SK-N-MC (cell line): ENCODE data around the gene POLR1A.

Experiments
- DNase-seq: peaks from one replicate; pipeline ENCODE4 v3.0.0-alpha.2; 2011; ENCODE audit warnings: low read depth, low spot score
- H3K27ac ChIP-seq: fragments of 200-600 bp; sonication (generic); 2 replicates; pipeline ENCODE4 v1.5.1; 2016; ENCODE audit warnings: mixed run types
- H3K36me3 ChIP-seq: fragments of 200-600 bp; sonication (generic); 2 replicates; pipeline ENCODE4 v1.6.1; 2017; ENCODE audit warnings: antibody characterized with exemption, low read length, mixed read lengths; ENCODE audit not compliant: insufficient read depth
- H3K4me3 ChIP-seq: fragments of 200-600 bp; sonication (generic); 2 replicates; pipeline ENCODE4 v1.5.1; 2016
- H3K9ac ChIP-seq: fragments of 200-600 bp; sonication (generic); 2 replicates; pipeline ENCODE4 v1.8.0; 2017; ENCODE audit warnings: mixed run types, mixed read lengths; ENCODE audit not compliant: insufficient read length
- H3K9me3 ChIP-seq: fragments of 200-600 bp; sonication (generic); 2 replicates; pipeline ENCODE4 v1.6.1; 2017; ENCODE audit warnings: low read depth, mild to moderate bottlenecking, antibody characterized with exemption, low read length, moderate library complexity, mixed read lengths
- EZH2 ChIP-seq: fragments of 200-600 bp; sonication (generic); IDR thresholded peaks from one replicate; pipeline ENCODE4 v1.6.1; 2017; ENCODE audit warnings: antibody characterized with exemption
- FOXP2 ChIP-seq: optimal IDR thresholded peaks from 2 replicates; pipeline ENCODE3; 2011; ENCODE audit warnings: mild to moderate bottlenecking, moderate library complexity; ENCODE audit not compliant: insufficient read depth; ENCODE audit errors: extremely low read length, control extremely low read depth
- POLR2AphosphoS5 ChIP-seq: IDR thresholded peaks from 2 replicates; pipeline ENCODE4 v1.6.1; 2012; ENCODE audit warnings: mild to moderate bottlenecking, low read depth, low read length, borderline replicate concordance

Gene POLR1A

GRCh38 chr2:86105969-86106945 is 571 bp upstream of the POLR1A start, which contains the start of gene PTCD3:
PTCD3 (plus strand) TSS chr2:86106235; CDS start chr2:86106248, 13 bp downstream.
- H3K9ac ChIP-seq: peak within 1 kb of the TSS; percentile 99
- peaks cover 71% of the 10 kb centered on the region for H3K36me3 ChIP-seq
- peak within 1 kb of the TSS; percentile 93 for H3K27ac ChIP-seq
- peaks cover 10% of the 10 kb centered on the region for H3K9me3 ChIP-seq
- TF ChIP-seq POLR2AphosphoS5: peak; percentile 97
- TF ChIP-seq EZH2: no peak
- TF ChIP-seq FOXP2: peak; percentile 39
- peak; percentile 92 for DNase-seq
- peak within 1 kb of the TSS; percentile 97 for H3K4me3 ChIP-seq

- TF ChIP-seq POLR2AphosphoS5 (no peak), EZH2 (no peak), FOXP2 (no peak)
- no peak overlapping the region for H3K9ac ChIP-seq
- peaks cover 69% of the 10 kb centered on the region for H3K36me3 ChIP-seq
These were observed 3.5 kb downstream of the POLR1A start for GRCh38 chr2:86102157-86102556.

GRCh38 chr2:86097913-86098312 is 7.8 kb downstream of the POLR1A start:
- H3K27ac ChIP-seq: no peak overlapping the region
- DNase-seq: no peak
- TF ChIP-seq EZH2 (no peak), FOXP2 (no peak), POLR2AphosphoS5 (no peak)
- H3K36me3 ChIP-seq: peaks cover 91% of the 10 kb centered on the region
- H3K4me3 ChIP-seq: no peak overlapping the region
- no peak overlapping the region for H3K9ac ChIP-seq
- H3K9me3 ChIP-seq: peaks cover 9% of the 10 kb centered on the region

More at GRCh38 chr2:86102157-86102556, 3.5 kb downstream of the POLR1A start:
- no peak for DNase-seq
- Histone ChIP-seq H3K9me3 (peaks cover 10% of the 10 kb centered on the region), H3K27ac (no peak overlapping the region), H3K4me3 (no peak overlapping the region)

GRCh38 chr2:86097114-86097896 is 8.4 kb downstream of the POLR1A start:
- TF ChIP-seq POLR2AphosphoS5: no peak
- H3K4me3 ChIP-seq: no peak overlapping the region
- no peak overlapping the region for H3K27ac ChIP-seq
- no peak overlapping the region for H3K9ac ChIP-seq
- peaks cover 3% of the 10 kb centered on the region; the same call in 1 of the 2 replicates for H3K9me3 ChIP-seq
- H3K36me3 ChIP-seq: peaks cover 91% of the 10 kb centered on the region
- DNase-seq: no peak

- DNase-seq: no peak
- Histone ChIP-seq H3K36me3 (peaks cover 83% of the 10 kb centered on the region), H3K9ac (no peak overlapping the region), H3K9me3 (no peaks in the 10 kb centered on the region), H3K27ac (no peak overlapping the region), H3K4me3 (no peak overlapping the region)
- TF ChIP-seq EZH2 (no peak), POLR2AphosphoS5 (no peak), FOXP2 (no peak)
These were observed 11.5 kb downstream of the POLR1A start for GRCh38 chr2:86094229-86094628.

GRCh38 chr2:86087936-86088850 is 17.5 kb downstream of the POLR1A start:
- H3K36me3 ChIP-seq: peaks cover 70% of the 10 kb centered on the region
- H3K9me3 ChIP-seq: no peaks in the 10 kb centered on the region
- H3K9ac ChIP-seq: no peak overlapping the region
- no peak for DNase-seq
- TF ChIP-seq POLR2AphosphoS5 (no peak), EZH2 (no peak), FOXP2 (no peak)
- H3K4me3 ChIP-seq: no peak overlapping the region
- H3K27ac ChIP-seq: no peak overlapping the region

- no peak for TF ChIP-seq EZH2
- no peak for TF ChIP-seq FOXP2
- TF ChIP-seq POLR2AphosphoS5: no peak
- Histone ChIP-seq H3K9me3 (no peaks in the 10 kb centered on the region), H3K9ac (no peak overlapping the region), H3K4me3 (no peak overlapping the region), H3K36me3 (peaks cover 74% of the 10 kb centered on the region), H3K27ac (peak overlapping the region; percentile 13; the same call in 1 of the 2 replicates)
- DNase-seq: no peak
These were observed 22.9 kb downstream of the POLR1A start for GRCh38 chr2:86082756-86083155.

GRCh38 chr2:86081724-86082123 is 24.0 kb downstream of the POLR1A start:
- TF ChIP-seq EZH2: no peak
- TF ChIP-seq POLR2AphosphoS5: no peak
- TF ChIP-seq FOXP2: no peak
- no peak overlapping the region for H3K27ac ChIP-seq
- H3K36me3 ChIP-seq: peaks cover 74% of the 10 kb centered on the region
- no peak overlapping the region for H3K9ac ChIP-seq
- H3K9me3 ChIP-seq: no peaks in the 10 kb centered on the region
- no peak overlapping the region for H3K4me3 ChIP-seq
- no peak for DNase-seq
